Kidney glomerular epithelial cell (primary cell): Measurements from ENCODE around the gene SUGP1.
"Not testable (repeated sequence)": the region's sequence is repeated elsewhere in the genome, so short reads cannot be mapped to it uniquely, and the experiment has no call there.

Experiments
- DNase-seq: peaks from one replicate; lab custom pipeline; 2025; lab: John Stamatoyannopoulos, UW

SUGP1 gene, protein sequence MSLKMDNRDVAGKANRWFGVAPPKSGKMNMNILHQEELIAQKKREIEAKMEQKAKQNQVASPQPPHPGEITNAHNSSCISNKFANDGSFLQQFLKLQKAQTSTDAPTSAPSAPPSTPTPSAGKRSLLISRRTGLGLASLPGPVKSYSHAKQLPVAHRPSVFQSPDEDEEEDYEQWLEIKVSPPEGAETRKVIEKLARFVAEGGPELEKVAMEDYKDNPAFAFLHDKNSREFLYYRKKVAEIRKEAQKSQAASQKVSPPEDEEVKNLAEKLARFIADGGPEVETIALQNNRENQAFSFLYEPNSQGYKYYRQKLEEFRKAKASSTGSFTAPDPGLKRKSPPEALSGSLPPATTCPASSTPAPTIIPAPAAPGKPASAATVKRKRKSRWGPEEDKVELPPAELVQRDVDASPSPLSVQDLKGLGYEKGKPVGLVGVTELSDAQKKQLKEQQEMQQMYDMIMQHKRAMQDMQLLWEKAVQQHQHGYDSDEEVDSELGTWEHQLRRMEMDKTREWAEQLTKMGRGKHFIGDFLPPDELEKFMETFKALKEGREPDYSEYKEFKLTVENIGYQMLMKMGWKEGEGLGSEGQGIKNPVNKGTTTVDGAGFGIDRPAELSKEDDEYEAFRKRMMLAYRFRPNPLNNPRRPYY

DNA sequence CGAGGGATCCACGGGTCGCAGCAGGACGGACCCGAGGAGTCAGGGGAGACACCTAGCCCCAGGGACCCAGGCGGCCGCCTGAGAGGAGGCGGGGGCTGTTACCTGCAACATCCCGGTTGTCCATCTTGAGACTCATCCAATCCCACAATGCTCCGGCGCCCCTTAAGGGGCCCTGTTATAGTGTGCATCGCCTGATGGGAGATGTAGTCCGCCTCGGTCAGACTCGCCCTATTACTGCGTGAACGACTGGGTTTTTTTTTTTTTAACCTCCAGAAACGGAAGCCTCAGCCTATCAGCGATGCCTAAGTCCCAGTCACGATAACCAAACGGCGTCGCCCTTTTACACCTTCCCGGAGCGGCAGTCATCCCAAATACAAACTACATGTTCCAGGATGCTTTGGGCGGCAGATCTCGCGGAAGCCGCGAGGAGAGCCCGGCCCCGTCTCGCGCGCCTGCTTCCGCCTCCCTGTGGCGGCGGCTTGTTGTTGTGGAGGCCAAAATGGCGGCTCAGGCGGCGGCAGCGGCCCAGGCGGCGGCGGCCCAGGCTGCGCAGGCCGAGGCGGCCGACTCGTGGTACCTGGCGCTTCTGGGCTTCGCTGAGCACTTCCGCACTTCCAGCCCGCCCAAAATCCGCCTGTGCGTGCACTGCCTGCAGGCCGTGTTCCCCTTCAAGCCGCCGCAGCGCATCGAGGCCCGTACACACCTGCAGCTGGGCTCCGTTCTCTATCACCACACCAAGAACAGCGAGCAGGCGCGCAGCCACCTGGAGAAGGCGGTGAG is at the start of gene SUGP1, which contains the start of gene MAU2:
TSS of gene SUGP1 (minus strand) at position 149 of the 780 bp plus-strand sequence. CDS start at position 136, 13 bp downstream.
TSS of gene MAU2 (plus strand) at position 469 of the 780 bp plus-strand sequence. CDS start at position 500, 31 bp downstream.
- peak; percentile 80 for DNase-seq

DNA sequence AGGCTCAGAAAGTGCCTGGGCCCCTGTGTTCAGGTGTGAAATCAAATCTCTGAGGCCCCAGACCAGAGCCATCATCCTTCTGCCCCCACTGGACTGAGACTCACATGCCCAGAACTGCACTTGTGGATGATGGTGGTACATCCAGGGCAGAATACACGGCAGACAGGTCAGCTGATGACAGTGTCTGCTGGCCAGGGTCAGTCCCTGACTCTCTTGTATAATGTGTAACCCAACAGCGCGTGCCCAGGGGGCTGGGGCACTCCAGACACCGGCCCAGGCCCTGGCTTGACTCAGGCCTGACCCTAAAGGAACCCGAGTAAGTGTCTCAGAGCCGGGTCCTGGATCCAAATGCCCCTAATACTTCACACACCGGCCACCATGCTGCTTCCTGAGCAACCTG is 47.8 kb upstream of the SUGP1 start:
- DNase-seq, result no peak

DNA sequence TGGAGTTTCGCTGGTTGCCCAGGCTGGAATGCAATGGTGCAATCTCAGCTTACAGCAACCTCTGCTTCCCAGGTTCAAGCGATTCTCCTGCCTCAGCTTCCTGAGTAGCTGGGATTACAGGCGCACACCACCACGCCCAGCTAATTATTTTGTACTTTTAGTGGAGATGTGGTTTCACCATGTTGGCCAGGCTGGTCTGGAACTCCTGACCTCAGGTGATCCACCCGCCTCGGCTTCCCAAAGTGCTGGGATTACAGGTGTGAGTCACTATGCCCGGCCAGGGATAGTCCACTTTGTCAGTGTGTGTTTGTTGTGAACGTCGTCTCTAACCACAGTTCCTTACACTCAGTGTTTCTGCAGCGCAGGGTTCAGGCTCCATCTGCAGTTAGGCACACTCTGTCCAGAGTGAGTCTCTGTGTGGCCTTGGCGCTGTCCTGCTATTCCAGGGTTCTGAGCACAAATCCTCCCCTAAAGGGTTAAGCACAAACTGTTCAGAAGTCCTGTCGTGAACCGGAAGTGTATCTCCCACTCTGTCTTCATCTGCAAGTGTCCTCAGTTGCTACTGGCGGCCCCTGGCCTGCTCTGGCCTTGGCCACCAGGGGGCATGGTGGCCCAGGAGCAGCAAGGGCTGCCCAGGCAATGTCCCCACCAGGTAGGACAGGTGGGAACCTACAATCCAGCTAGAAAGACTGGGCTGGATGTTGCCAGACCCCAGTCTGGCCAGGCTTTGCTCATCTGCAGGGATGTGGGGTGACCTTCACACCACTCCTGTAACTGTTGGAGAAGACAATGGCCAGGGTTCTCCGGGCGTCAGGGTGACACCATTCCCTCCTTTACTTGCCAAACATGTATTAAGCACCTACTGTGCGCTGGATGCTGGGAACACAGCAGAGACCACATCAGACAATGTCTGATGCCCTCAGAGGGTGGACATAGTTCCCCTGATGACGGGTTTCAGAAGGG is 46.4 kb upstream of the SUGP1 start:
- DNase-seq, result peak; percentile 60

DNA sequence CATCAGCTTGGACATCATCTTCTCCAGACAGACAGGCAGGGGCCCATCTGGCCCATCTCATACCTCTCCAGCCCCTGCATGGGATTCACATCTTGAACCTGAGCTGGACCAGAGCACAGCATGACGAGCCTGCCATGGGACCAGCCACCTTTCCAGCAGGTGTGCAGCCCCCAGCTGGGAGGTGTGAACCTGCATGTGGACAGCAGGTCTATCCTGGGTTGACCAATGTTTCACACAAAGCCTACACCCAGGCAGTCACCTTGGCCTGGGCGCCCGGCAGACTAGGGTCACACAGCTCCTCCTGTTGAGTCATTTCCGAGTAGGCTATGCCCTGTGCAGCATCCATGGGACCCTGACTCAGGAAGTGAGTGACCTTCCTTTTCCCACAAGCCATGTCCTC is 41.8 kb upstream of the SUGP1 start:
- no peak for DNase-seq

DNA sequence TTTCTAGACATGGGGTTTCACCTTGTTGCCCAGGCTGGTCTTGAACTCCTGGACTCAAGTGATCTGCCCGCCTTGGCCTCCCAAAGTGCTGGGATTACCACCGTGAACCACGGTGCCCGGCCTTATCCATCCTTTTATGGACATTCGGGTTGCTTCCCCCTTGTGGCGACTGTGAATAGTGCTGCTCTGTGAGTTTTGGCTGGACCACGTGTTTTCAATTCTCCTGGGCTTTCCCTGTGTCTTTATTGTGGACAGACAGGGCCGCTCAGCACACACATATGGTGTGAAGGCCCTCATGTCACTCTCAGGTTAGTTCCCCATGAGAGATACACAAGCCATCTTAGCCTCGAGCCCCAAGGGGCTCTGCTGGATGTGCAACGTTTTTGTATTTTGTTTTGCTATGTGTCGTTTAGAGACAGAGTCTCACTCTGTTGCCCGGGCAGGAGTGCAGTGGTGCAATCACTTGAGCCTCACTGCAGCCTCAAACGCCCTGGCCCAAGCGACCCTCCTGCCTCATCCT is 40.8 kb upstream of the SUGP1 start:
- DNase-seq, result peak; percentile 69

DNA sequence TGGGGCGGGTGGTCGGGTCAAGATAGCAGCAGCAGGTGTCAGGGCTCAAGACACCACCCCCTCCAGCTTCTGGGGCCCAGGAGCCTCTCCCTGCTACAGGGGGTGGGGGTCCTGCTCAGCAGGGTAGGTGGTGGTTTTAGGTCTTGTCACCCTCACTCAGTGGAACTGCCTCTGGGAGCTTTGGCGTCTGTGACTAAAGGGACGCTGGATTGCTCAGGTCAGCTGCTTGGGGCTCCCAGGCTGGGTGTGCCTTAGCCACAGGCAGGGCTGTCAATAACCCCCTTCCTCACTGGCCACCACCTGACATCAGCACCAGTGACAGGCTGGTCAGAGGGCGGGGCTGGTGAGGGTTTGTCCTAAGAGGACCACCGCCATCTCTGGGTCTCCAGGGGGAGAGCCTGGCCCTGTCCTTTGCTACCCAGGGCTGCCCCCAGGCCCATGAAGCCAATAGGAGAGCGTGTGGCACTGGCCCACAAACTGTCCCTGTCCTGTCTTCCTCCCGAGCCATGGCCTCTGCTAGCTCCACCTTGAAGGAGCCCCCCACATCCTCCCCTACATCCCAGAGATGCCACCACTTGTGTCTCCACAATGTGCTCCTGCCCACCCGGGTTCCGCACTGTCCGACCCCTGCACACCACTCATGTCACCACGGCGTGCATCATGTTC is 36.7 kb upstream of the SUGP1 start:
- no peak for DNase-seq

DNA sequence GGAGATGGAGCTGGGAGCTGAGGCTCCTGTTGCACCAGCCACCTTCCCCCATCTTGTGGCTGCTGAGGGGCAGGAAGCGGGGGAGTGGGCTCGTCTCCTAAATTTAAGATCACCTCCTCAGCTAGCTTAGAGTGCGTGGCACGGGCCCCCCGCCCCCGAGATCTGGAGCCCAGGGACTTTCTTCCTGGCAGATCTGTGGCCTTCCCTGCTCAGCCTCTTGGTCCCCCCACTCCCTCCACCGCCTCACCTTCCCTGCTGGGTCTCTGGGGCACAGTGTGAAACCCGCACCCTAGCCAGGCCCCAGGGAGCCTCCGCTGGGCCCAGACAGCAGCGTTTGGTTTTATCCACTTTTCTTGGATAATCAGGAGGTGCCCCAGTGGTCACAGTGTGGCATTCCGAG is 36.2 kb upstream of the SUGP1 start:
- no peak for DNase-seq

DNA sequence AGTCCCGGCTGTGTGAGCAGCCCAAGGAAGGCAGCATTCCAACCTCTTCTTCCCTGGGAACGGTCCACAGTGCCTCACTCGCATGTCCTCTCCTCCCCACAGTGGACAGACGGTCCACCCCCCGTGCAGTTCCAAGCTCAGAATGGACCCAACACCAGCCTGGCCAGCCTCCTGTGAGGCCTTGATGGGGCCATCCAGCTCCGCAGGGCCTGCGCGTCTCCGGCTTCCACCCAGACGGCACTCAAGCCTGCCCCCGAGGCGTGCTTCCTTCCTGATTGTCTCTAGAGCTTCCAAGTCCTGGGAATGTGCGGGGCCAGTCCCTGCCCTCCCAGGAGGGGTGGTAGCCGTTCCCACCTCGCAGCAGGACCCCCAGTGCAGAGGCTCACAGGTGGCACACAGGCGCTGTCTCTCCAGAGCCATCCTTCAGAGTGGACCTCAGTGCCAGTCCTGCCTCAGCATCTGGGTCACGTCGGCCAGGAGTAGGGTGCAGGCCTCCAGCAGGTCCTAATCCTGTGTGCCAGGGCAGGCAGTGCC is 35.4 kb upstream of the SUGP1 start:
- DNase-seq, result no peak

DNA sequence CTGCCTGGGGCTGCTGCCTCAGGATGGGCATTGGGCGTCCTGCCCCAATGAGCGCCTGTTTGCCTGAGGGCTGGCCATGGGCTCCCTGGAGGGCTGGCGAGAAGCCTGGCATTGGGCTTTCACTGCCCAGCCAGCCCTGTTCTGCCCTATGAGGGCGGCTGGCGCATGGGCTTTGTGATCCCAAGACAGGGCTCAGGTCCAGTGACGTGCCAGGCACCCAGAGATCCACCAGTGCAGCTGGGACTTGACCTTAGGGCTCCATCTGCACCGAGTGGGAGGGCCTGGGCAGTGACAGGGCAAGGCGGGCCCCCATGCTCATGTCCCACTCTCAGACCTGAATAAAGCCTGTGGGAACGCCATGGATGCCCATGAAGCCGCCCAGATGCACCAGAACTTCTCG is 34.6 kb upstream of the SUGP1 start:
- DNase-seq, result no peak

DNA sequence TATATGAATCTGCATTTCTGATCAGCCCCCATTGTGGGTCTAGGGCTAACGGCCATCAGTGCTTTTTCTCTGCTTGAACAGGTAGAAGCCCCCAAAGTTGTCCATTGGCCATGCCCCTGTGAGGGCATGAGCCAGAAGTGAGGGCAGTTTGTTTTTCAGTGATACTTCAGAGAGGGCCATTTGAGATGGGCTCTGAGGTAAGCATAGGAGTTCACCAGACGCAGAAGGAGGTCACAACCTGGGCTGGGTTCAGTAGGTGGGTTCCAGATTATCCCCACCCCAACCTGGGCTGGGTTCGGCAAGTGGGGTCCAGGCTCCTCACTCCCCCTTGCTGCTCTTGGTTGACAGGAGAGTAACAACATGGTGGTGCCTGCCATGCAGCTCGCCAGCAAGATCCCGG is 33.7 kb upstream of the SUGP1 start:
- no peak for DNase-seq

DNA sequence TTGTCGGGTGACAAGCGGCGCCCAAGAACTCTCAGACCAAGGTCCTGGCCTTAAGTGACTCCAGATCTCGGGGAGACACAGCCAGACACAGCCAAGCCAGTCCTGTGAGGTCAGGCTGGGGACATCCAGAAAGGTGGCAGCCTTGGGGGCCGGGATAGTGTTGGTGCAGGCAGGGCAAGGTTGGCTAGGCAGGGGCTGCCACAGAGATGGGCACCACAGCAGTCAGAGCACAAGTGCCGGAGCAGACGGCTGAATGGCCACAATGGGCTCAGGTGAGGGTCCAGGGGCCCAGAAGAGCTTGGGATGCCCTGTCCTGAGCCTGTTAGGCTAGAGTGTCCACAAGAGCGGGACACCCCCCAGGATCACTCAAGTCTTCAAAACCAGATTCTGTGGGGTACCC is 32.5 kb upstream of the SUGP1 start:
- no peak for DNase-seq

DNA sequence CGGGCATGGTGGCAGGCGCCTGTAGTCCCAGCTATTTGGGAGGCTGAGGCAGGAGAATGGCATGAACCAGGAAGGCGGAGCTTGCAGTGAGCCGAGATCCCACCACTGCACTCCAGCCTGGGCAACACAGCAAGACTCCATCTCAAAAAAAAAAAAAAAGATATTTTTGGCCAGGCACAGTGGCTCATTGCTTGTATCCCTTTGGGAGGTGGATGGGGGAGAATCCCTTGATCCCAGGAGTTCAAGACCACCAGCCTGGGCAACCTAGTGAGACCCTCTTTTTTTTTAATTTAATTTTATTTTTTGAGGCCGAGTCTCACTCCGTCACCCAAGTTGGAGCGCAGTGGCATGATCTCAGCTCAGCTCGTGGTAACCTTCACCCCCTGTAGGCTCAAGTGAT is 30.4 kb upstream of the SUGP1 start:
- DNase-seq, result not testable (repeated sequence)

DNA sequence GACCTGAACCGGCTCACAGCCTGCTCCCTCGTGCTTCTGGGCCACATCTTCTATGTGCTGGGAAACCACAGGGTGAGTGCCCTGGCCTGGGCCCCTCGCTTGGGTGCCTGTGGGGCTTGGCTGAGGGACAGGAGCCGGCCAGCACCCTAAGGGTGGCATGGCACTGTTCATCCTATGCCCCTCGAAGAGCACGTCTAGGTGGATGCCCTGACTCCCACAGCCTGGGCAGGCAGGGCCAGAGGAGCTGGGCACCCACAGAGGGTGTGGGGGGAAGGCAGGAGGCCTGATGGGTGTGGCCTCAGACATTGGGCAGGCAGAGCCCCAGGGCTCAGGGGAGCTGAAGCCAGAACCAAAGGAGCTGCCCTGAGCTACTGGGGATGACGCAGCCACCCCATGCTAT is 29.1 kb upstream of the SUGP1 start:
- DNase-seq, result no peak

DNA sequence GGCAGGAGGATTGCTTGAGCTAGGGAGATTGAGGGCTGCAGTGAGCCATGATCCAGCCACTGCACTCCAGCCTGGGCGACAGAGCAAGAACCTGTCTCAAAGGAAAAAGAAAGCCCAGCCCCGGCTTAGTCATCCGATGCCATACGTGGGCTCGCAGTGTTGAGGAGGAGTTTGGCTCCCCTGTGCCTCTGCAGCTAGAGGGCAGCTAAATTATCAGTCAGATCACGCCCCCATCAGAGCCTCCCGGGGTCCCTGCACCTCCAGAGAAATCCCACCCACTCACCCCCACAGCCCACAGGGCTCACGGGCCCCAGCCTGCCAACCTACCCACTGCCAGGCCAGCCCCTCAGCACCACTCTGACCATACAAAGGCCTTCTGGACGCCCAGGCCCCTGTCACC is 28.0 kb upstream of the SUGP1 start:
- no peak for DNase-seq

DNA sequence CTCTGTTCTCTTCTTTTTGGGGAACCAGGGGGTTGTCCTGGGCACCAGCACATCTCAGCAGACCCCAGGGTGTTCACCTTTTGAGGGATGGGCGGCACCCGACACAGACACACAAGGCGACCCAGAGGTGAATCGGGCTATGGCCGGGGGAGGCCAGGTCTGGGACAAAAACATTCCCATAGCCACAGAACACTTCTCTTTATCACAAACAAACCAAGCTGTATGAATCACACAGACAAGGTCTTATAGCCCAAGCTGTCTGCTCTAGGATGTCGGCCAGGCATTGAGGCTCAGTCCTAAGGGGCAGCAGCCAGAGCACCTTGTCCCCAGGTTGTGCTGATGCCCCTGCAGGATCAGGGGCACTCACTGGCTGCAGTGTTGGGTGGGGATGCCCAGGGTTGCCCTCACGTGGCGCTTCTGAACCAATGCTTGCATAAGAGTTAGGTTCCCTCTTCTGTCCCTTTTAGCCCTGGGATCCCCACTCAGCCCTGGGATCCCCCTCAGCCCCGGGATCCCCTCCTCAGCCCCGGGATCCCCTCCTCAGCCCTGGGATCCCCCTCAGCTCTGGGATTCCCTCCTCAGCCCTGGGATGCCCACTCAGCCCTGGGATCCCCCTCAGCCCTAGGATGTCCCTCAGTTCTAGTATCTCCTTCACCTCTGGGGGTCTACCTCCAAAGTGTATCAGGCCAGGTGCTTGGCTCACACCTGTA is 27.2 kb upstream of the SUGP1 start:
- DNase-seq, result no peak

DNA sequence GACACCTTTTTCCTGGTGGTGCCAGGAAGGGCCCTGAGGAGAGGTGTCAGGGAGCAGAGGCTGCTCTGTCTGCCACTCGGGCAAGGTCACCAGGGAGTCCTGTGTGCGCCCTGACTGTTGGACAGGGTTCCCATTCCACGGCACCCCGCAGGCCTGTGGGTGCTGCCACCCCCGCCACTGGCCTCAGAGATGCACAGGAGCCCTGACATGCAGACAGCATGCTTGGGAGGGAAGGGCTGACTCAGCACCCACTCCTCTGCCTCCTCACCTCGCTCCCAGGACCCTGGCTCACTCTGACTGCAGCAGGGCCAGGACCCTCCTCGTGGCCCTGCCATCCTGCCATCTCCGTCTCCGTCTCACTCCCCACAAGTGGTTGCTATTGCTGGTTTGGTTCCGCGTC is 25.7 kb upstream of the SUGP1 start:
- no peak for DNase-seq

DNA sequence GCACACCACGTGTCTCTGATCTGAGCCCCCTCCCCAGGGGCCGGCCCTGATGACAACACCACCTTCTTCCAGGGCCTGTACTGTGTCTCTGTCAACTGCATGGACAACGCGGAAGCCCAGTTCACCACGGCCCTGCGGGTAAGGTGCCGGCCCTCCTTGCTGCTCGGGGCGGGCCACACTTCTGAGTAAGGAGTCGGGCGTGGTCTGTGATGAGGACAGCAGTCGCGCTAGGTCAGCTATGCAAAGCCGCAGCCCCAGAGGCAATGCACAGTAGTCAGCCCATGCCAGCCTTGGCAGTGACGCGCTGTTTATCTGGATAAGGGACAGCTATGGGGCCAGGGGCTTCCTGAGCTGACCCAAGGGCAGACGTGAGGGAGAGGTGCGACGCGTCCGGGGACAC is 24.9 kb upstream of the SUGP1 start:
- no peak for DNase-seq

DNA sequence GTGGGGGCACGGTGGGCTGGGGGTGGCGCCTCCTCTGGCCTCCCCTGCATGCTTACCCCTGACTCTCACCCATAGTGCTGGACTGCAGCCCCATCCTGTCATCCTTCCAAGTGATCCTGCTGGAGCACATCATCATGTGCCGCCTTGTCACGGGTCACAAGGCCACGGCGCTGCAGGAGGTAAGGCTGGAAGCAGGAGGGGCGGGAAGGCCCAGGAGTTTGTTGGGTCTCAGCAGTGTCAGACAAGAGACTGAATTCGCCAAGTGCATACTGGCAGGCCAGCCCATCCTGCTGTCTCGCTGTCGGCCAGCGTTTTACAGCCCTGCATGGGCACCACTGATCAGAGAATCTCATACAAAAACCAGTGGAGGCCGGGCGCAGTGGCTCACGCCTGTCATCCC is 23.5 kb upstream of the SUGP1 start:
- DNase-seq, result no peak

DNA sequence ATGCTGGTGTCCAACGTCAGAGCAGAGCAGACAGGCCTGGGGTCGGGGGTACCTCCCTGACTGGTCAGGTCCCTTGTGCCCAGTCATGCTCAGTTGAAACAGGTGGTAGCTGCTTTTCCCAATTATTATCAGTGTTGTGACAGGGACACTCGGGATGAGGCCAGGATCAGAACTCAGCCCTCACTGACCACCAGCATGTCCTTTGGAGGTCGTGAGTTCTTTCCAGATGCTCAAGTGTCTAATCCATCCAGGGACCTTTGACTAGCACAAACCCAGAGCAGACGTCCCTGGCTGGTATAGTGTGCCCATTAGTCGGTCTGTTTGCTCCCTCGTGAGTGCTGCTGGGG is 22.7 kb upstream of the SUGP1 start:
- DNase-seq, result no peak
